Measurements from ENCODE around the gene ERRFI1. TPM values are rescaled to one million over a fixed set of nuclear protein-coding genes. Genes with fewer than 3 reads are reported as not detected.

The ERRFI1 gene
- total RNA-seq, 2 experiments from 2014 or later: 1.6 to 2.2 TPM

- intact Hi-C loops (cut with micrococcal nuclease): no loop called here
- Mint-ChIP-seq H3K36me3 (ENCODE audit: low read depth) (no peaks in the 10 kb centered on the region), H3K9me3 (no peaks in the 10 kb centered on the region), H3K4me1 (ENCODE audit: low read depth) (peaks cover 19% of the 10 kb centered on the region), H3K4me3 (no peak overlapping the region), H3K27me3 (peaks cover 9% of the 10 kb centered on the region), H3K27ac (peak overlapping the region; percentile 72)
- ATAC-seq: no peak
- DNase-seq: no peak
- ChIA-PET CTCF (no interaction called here), POLR2A (no interaction called here)
- TF ChIP-seq CTCF (IDR thresholded peaks at IDR 0.05): no peak
Observed at GRCh38 chr1:8047686-8048445, 21.8 kb upstream of the ERRFI1 start.

DNA sequence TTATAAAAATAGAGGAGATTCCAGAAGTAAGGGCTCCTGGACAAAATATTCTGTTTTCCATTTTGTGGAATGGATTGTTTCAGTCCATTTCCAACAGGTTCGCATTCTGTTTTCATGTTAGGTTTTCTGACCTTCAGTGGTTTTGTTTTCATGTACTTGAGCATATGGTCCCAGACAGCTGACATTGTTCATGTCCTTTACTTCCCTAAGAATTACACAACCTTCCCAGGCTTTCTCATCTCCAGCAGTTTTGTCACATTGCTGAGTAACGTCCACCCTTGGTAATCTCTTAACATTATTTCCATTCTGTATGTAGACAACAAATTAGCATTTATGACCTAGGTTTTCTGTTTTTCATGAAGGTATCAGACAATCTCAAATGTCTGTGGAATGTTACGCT, 21.0 kb upstream of the ERRFI1 start:
- intact Hi-C loops (cut with micrococcal nuclease): no loop called here
- TF ChIP-seq CTCF (IDR thresholded peaks at IDR 0.05): no peak
- POLR2A ChIA-PET: no interaction called here
- H3K4me1 Mint-ChIP-seq (ENCODE audit: low read depth): peaks cover 19% of the 10 kb centered on the region
- no peak for DNase-seq
- H3K27me3 Mint-ChIP-seq: peaks cover 9% of the 10 kb centered on the region
- ATAC-seq: no peak
- CTCF ChIA-PET: no interaction called here
- H3K36me3 Mint-ChIP-seq (ENCODE audit: low read depth): peaks cover under 1% of the 10 kb centered on the region
- peaks cover 1% of the 10 kb centered on the region for H3K9me3 Mint-ChIP-seq
- no peak overlapping the region for H3K27ac Mint-ChIP-seq
- H3K4me3 Mint-ChIP-seq: no peak overlapping the region

DNA sequence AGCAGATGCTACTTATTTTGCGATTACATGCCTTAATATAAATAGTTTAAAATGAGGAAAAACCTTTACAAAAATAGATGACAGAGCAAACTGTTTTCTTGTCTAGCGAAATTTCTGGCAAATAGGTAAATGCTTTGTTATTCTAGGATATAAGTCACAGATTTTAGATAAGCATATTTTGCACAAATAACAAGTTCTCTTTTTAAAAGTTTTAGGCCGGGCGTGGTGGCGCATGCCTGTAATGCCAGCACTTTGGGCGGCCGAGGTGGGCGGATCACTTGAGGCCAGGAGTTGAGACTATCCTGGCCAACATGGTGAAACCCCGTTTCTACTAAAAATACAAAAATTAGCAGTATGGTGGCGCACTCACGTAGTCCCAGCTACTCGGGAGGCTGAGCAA, 20.3 kb upstream of the ERRFI1 start:
- H3K27ac Mint-ChIP-seq: no peak overlapping the region
- H3K4me1 Mint-ChIP-seq (ENCODE audit: low read depth): peaks cover 19% of the 10 kb centered on the region
- no peak for DNase-seq
- peaks cover 9% of the 10 kb centered on the region for H3K27me3 Mint-ChIP-seq
- H3K36me3 Mint-ChIP-seq (ENCODE audit: low read depth): peaks cover 2% of the 10 kb centered on the region
- ChIA-PET CTCF (no interaction called here), POLR2A (no interaction called here)
- intact Hi-C loops (cut with micrococcal nuclease): no loop called here
- no peak for TF ChIP-seq CTCF (IDR thresholded peaks at IDR 0.05)
- H3K9me3 Mint-ChIP-seq: peaks cover 2% of the 10 kb centered on the region
- no peak for ATAC-seq
- H3K4me3 Mint-ChIP-seq: no peak overlapping the region

GRCh38 chr1:8043621-8044020, 17.5 kb upstream of the ERRFI1 start:
- TF ChIP-seq CTCF (IDR thresholded peaks at IDR 0.05): no peak
- DNase-seq: no peak
- intact Hi-C loops (cut with micrococcal nuclease): no loop called here
- ChIA-PET CTCF (no interaction called here), POLR2A (no interaction called here)
- Mint-ChIP-seq H3K9me3 (peaks cover 3% of the 10 kb centered on the region), H3K4me1 (ENCODE audit: low read depth) (peaks cover 19% of the 10 kb centered on the region), H3K4me3 (no peak overlapping the region), H3K36me3 (ENCODE audit: low read depth) (peaks cover 2% of the 10 kb centered on the region), H3K27ac (no peak overlapping the region), H3K27me3 (peaks cover 9% of the 10 kb centered on the region)
- ATAC-seq: no peak

GRCh38 chr1:8042134-8042533, 16.0 kb upstream of the ERRFI1 start:
- ChIA-PET POLR2A (interaction anchor here (0.7 to 1.2 kb wide), 2 partner anchors 129 to 276 kb away, joined by 3 to 5 read pairs; no protein-coding TSS in a partner anchor), CTCF (interaction anchor here (0.8 to 0.9 kb wide), 2 partner anchors 21 to 301 kb away, joined by 3 read pairs; no protein-coding TSS in a partner anchor)
- DNase-seq (no peak), ATAC-seq (no peak)
- H3K27me3 Mint-ChIP-seq: peaks cover 5% of the 10 kb centered on the region
- H3K36me3 Mint-ChIP-seq (ENCODE audit: low read depth): peaks cover 2% of the 10 kb centered on the region
- no peak overlapping the region for H3K27ac Mint-ChIP-seq
- H3K4me1 Mint-ChIP-seq (ENCODE audit: low read depth): peaks cover 8% of the 10 kb centered on the region
- H3K4me3 Mint-ChIP-seq: no peak overlapping the region
- intact Hi-C loops (cut with micrococcal nuclease): no loop called here
- H3K9me3 Mint-ChIP-seq: peaks cover 3% of the 10 kb centered on the region
- no peak for TF ChIP-seq CTCF (IDR thresholded peaks at IDR 0.05)
